Measurements from ENCODE around the gene DROSHA. TPM values are rescaled to one million over a fixed set of nuclear protein-coding genes. Genes with fewer than 3 reads are reported as not detected.
"Not testable (repeated sequence)": the region's sequence is repeated elsewhere in the genome, so short reads cannot be mapped to it uniquely, and the experiment has no call there.

Gene DROSHA
- total and polyA plus RNA-seq, 8 donors = 46.6 to 112 (median 89.2) TPM

GRCh38 chr5:31404325-31404724, 127.6 kb downstream of the DROSHA start:
- Histone ChIP-seq H3K27me3 (no peaks in the 10 kb centered on the region), H3K4me1 (no peaks in the 10 kb centered on the region), H3K27ac (no peak overlapping the region), H3K9me3 (no peaks in the 10 kb centered on the region), H3K36me3 (peaks cover 0 to 77% of the 10 kb centered on the region in 2 donors), H3K4me3 (no peak overlapping the region)
- no peak for TF ChIP-seq CTCF (IDR thresholded peaks at IDR 0.05)
- DNase-seq (no peak), ATAC-seq (no peak)
- intact Hi-C loops (cut with DNase I) = no loop called here

GRCh38 chr5:31401691-31402090, 130.2 kb downstream of the DROSHA start:
- peaks cover 0 to 60% of the 10 kb centered on the region in 2 donors for H3K36me3 ChIP-seq
- no peaks in the 10 kb centered on the region for H3K4me1 ChIP-seq
- no peaks in the 10 kb centered on the region for H3K9me3 ChIP-seq
- intact Hi-C loops (cut with DNase I) = no loop called here
- no peak overlapping the region for H3K27ac ChIP-seq
- no peaks in the 10 kb centered on the region for H3K27me3 ChIP-seq
- DNase-seq (no peak), ATAC-seq (no peak)
- no peak for TF ChIP-seq CTCF (IDR thresholded peaks at IDR 0.05)
- H3K4me3 ChIP-seq = no peak overlapping the region

GRCh38 chr5:31397926-31398557, 133.9 kb downstream of the DROSHA start:
- DNase-seq (no peak), ATAC-seq (no peak)
- Histone ChIP-seq H3K36me3 (peaks cover 0 to 27% of the 10 kb centered on the region in 2 donors), H3K4me3 (no peak overlapping the region), H3K27me3 (no peaks in the 10 kb centered on the region), H3K27ac (no peak overlapping the region), H3K4me1 (no peaks in the 10 kb centered on the region), H3K9me3 (no peaks in the 10 kb centered on the region)
- no peak for TF ChIP-seq CTCF (IDR thresholded peaks at IDR 0.05)
- intact Hi-C loops (cut with DNase I) = no loop called here

GRCh38 chr5:31396611-31397295, 135.1 kb downstream of the DROSHA start:
- H3K27me3 ChIP-seq = no peaks in the 10 kb centered on the region
- DNase-seq (no peak), ATAC-seq (no peak)
- intact Hi-C loops (cut with DNase I) = no loop called here
- no peak overlapping the region for H3K4me3 ChIP-seq
- H3K4me1 ChIP-seq = no peaks in the 10 kb centered on the region
- no peak overlapping the region for H3K27ac ChIP-seq
- no peak for TF ChIP-seq CTCF (IDR thresholded peaks at IDR 0.05)
- peaks cover 0 to 17% of the 10 kb centered on the region in 2 donors for H3K36me3 ChIP-seq
- H3K9me3 ChIP-seq = no peaks in the 10 kb centered on the region

- ATAC-seq; DNase-seq; H3K4me3 ChIP-seq; H3K27ac ChIP-seq; H3K27me3 ChIP-seq; H3K36me3 ChIP-seq; H3K9me3 ChIP-seq; intact Hi-C loops (cut with DNase I); H3K4me1 ChIP-seq: not testable (repeated sequence)
Measured at GRCh38 chr5:31395450-31396045, 136.3 kb downstream of the DROSHA start.

Data from left lung (tissue), 10 donors.